A673 (cell line): ENCODE data around the gene SAT2. TPM values are rescaled to one million over a fixed set of nuclear protein-coding genes. Genes with fewer than 3 reads are reported as not detected.

Experiments used
- BruUV-seq: library from RNA; stranded (reverse); fragments of 400-500 nt; replicated peaks from 2 replicates; lab custom pipeline; 2021; lab: Mats Ljungman, UMichigan
- CTCF ChIA-PET: fragments of 300-600 bp; sonication (Branson Sonifier 250); formaldehyde crosslinking; loops from one replicate; lab custom pipeline; 2022; ENCODE audit warnings: antibody characterized with exemption; lab: Charles Lee
- POLR2A ChIA-PET: fragments of 300-600 bp; sonication (Branson Sonifier 250); formaldehyde crosslinking; loops from one replicate; lab custom pipeline; 2022; ENCODE audit warnings: antibody characterized with exemption; ENCODE audit not compliant: low non-redundant PET; lab: Charles Lee
- DNase-seq: peaks from one replicate; pipeline ENCODE4 v3.0.0-alpha.2; 2015; ENCODE audit warnings: low spot score
- H3K27ac ChIP-seq: fragments of 200-600 bp; sonication (generic); 2 replicates; pipeline ENCODE4 v1.5.1; 2016; ENCODE audit warnings: mixed run types, low read depth, mild to moderate bottlenecking, mixed read lengths, antibody characterized with exemption, low read length; ENCODE audit not compliant: poor library complexity, severe bottlenecking
- H3K27me3 ChIP-seq: fragments of 200-600 bp; sonication (generic); replicated peaks from 2 replicates; pipeline ENCODE4 v1.6.1; 2017; ENCODE audit warnings: mixed run types, low read depth, mild to moderate bottlenecking, mixed read lengths, antibody characterized with exemption, low read length; ENCODE audit not compliant: insufficient read depth, poor library complexity
- H3K36me3 ChIP-seq: fragments of 200-600 bp; sonication (generic); 2 replicates; pipeline ENCODE4 v1.6.1; 2016; ENCODE audit warnings: mixed run types, mild to moderate bottlenecking, mixed read lengths, antibody characterized with exemption, low read length; ENCODE audit not compliant: insufficient read depth, poor library complexity, severe bottlenecking
- H3K4me1 ChIP-seq: fragments of 200-600 bp; sonication (generic); 2 replicates; pipeline ENCODE4 v1.6.1; 2017; ENCODE audit warnings: mixed run types, mild to moderate bottlenecking, mixed read lengths, antibody characterized with exemption, low read length; ENCODE audit not compliant: insufficient read depth, poor library complexity, severe bottlenecking
- H3K4me3 ChIP-seq: fragments of 200-600 bp; sonication (generic); 2 replicates; pipeline ENCODE4 v1.5.1; 2016; ENCODE audit warnings: low read depth, mixed run types, mild to moderate bottlenecking, mixed read lengths, low read length; ENCODE audit not compliant: poor library complexity, severe bottlenecking
- H3K9me3 ChIP-seq: fragments of 200-600 bp; sonication (generic); 2 replicates; pipeline ENCODE4 v1.6.1; 2016; ENCODE audit warnings: mixed run types, low read depth, mild to moderate bottlenecking, mixed read lengths, antibody characterized with exemption, low read length; ENCODE audit not compliant: poor library complexity, severe bottlenecking
- EZH2 ChIP-seq: fragments of 200-600 bp; sonication (generic); IDR thresholded peaks from 2 replicates; pipeline ENCODE4 v1.6.1; 2017; ENCODE audit warnings: borderline replicate concordance, low read depth, mild to moderate bottlenecking, mixed read lengths, antibody characterized with exemption, low read length; ENCODE audit not compliant: poor library complexity, severe bottlenecking
- intact Hi-C: fragments of 100-400 bp; cut with micrococcal nuclease; formaldehyde crosslinking; loops from one replicate; pipeline ENCODE4 v1.10.0; 2022; ENCODE audit not compliant: unreplicated experiment
- total RNA-seq: library from RNA; stranded (reverse); gene quantifications from 2 replicates; pipeline ENCODE4 v1.2.3, GENCODE V29; 2021
- TF ChIP-seq, protein P1 (sequence below): fragments of 300-800, 200-600 bp; sonication (generic); conservative IDR thresholded peaks from 2 replicates; pipeline ENCODE4 v1.5.1; 2017; ENCODE audit warnings: low read depth, mild to moderate bottlenecking, antibody characterized with exemption, low read length, moderate library complexity, mixed read lengths

Gene SAT2
- total RNA-seq, 1 experiment from 2014 or later: 61.7 TPM

DNA sequence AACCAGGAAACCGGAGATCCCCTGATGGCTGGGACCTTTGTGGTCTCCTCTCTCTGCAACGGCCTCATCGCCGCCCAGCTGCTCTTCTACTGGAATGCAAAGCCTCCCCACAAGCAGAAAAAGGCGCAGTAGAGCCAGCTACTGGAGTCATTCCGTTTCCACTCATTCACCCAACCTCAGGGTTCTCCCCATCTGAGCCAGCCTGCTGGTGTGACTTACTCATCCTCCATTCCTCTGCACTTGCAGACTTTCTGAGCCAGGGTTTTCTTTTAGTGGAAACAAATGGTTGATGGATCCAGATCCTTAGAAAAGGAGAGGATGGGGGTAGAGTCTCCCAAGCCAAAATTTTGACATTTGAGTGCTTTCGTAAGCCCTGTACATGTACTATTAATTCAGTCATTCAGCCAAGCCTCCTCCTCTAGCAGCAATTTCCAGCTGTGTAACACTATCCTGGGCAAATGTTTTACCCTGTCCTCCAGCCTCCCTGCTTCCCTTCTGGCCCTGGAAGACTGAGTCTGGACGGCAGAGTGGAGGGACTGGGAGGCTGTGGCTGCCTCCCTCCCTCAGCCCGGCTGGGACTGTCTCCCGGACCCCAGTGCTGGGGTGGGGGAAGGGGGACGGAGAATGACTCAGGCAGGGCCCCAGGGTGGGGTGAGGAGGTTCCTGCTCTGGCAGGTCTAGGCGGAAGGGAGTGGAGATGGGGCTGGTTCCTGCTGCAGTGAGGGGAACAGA lies 40.0 kb downstream of the SAT2 start:
- peaks cover 54% of the 10 kb centered on the region for H3K36me3 ChIP-seq
- CTCF ChIA-PET: interaction anchor here (0.6 to 0.7 kb wide), 2 partner anchors 73 to 92 kb away, joined by 3 to 7 read pairs; no protein-coding TSS in a partner anchor
- H3K4me3 ChIP-seq: no peak overlapping the region
- no peaks in the 10 kb centered on the region for H3K9me3 ChIP-seq
- H3K27ac ChIP-seq: no peak overlapping the region
- no peak for TF ChIP-seq EZH2
- TF ChIP-seq, protein P1, sequence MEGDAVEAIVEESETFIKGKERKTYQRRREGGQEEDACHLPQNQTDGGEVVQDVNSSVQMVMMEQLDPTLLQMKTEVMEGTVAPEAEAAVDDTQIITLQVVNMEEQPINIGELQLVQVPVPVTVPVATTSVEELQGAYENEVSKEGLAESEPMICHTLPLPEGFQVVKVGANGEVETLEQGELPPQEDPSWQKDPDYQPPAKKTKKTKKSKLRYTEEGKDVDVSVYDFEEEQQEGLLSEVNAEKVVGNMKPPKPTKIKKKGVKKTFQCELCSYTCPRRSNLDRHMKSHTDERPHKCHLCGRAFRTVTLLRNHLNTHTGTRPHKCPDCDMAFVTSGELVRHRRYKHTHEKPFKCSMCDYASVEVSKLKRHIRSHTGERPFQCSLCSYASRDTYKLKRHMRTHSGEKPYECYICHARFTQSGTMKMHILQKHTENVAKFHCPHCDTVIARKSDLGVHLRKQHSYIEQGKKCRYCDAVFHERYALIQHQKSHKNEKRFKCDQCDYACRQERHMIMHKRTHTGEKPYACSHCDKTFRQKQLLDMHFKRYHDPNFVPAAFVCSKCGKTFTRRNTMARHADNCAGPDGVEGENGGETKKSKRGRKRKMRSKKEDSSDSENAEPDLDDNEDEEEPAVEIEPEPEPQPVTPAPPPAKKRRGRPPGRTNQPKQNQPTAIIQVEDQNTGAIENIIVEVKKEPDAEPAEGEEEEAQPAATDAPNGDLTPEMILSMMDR: no peak
- no TSS peak for BruUV-seq
- peaks cover 17% of the 10 kb centered on the region for H3K4me1 ChIP-seq
- no peaks in the 10 kb centered on the region for H3K27me3 ChIP-seq
- POLR2A ChIA-PET: interaction anchor here (0.9 kb wide), 1 partner anchor 109 kb away, joined by 3 read pairs; no protein-coding TSS in a partner anchor
- intact Hi-C loops: no loop called here
- no peak for DNase-seq

DNA sequence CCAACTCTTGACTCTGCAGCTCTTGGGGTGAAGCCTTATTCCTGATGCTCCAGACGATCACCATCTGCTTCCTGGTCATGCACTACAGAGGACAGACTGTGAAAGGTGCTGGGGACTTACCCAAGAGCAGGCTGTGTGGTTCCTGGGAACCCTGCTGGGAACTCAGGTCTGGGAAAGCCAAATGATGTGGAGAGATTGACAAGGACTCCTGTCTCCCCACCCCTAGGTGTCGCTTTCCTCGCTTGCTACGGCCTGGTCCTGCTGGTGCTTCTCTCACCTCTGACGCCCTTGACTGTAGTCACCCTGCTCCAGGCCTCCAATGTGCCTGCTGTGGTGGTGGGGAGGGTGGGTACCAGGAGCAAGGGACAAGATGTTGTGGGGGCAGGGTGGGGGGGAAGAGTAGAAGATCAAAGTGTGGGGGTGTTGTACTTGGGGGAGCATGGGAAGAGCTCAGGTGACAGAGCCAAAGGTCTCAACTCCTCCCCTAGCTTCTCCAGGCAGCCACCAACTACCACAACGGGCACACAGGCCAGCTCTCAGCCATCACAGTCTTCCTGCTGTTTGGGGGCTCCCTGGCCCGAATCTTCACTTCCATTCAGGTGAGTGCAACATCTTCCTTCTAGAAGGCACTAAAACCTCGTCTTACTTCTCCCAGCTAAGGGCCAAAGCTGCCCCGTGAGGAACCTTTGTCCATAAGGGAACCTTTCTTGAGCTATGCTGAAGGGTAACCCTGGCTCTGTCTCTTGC lies 40.8 kb downstream of the SAT2 start:
- CTCF ChIA-PET: interaction anchor here (0.6 to 0.7 kb wide), 2 partner anchors 72 to 93 kb away, joined by 3 to 7 read pairs; no protein-coding TSS in a partner anchor
- Histone ChIP-seq H3K4me3 (no peak overlapping the region), H3K36me3 (peaks cover 47% of the 10 kb centered on the region)

More for the DNA sequence above, 40.8 kb downstream of the SAT2 start:
- intact Hi-C loops: no loop called here
- peak; percentile 69 for DNase-seq
- TF ChIP-seq EZH2: no peak
- TF ChIP-seq, protein P1: peak; percentile 55
- POLR2A ChIA-PET: interaction anchor here (0.9 kb wide), 1 partner anchor 108 kb away, joined by 3 read pairs; no protein-coding TSS in a partner anchor
- Histone ChIP-seq H3K9me3 (no peaks in the 10 kb centered on the region), H3K4me1 (peaks cover 25% of the 10 kb centered on the region), H3K27ac (no peak overlapping the region), H3K27me3 (no peaks in the 10 kb centered on the region)
- BruUV-seq: no TSS peak
